ENCODE data around the gene LTA4H.

DNA sequence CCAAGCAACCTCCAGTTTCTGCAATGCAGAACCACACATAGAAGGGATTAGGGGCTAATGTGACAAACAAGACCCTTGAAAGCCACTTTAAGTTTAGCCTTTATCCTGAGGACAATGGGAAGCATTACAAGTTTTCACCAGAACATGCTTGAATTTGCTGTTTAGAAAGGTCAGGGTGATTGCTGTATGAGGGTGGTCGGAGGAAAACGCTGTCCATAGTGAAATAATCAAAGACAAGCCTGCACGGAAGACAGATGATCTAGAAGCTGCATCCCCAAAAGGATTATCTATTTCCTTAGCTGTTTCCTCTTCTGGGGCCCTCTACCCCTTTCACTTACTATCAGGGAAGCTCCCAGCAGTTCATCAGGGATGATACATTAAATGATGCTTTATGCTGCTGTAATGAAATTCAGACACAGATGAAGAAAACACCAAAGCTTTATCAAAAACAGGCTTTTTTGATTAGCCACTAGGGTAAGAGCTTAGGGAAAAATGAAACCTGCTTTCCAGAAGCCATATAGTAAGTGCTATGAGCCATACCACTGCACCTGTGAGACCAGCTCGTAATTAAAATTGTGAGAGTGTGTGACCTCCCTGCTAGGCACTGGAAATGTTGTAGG is 45.8 kb downstream of the LTA4H start:
- TF ChIP-seq EZH2phosphoT487 (IDR thresholded peaks at IDR 0.05; ENCODE audit: low read length) (no peak), EZH2 (optimal IDR thresholded peaks at IDR 0.05; ENCODE audit: low read depth, low read length) (no peak)
- TF ChIP-seq, protein P1, sequence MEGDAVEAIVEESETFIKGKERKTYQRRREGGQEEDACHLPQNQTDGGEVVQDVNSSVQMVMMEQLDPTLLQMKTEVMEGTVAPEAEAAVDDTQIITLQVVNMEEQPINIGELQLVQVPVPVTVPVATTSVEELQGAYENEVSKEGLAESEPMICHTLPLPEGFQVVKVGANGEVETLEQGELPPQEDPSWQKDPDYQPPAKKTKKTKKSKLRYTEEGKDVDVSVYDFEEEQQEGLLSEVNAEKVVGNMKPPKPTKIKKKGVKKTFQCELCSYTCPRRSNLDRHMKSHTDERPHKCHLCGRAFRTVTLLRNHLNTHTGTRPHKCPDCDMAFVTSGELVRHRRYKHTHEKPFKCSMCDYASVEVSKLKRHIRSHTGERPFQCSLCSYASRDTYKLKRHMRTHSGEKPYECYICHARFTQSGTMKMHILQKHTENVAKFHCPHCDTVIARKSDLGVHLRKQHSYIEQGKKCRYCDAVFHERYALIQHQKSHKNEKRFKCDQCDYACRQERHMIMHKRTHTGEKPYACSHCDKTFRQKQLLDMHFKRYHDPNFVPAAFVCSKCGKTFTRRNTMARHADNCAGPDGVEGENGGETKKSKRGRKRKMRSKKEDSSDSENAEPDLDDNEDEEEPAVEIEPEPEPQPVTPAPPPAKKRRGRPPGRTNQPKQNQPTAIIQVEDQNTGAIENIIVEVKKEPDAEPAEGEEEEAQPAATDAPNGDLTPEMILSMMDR (IDR thresholded peaks at IDR 0.05; ENCODE audit: low read length): no peak

Data from MM.1S (cell line).